ENCODE data around the gene RAB33B. TPM values are rescaled to one million over a fixed set of nuclear protein-coding genes. Genes with fewer than 3 reads are reported as not detected.

Gene RAB33B
- total and polyA plus RNA-seq, 2 of the 8 experiments (the other 6 are each of a cell fraction or from before 2014, with no cell fraction given) = 4.2 to 8.7 TPM

DNA sequence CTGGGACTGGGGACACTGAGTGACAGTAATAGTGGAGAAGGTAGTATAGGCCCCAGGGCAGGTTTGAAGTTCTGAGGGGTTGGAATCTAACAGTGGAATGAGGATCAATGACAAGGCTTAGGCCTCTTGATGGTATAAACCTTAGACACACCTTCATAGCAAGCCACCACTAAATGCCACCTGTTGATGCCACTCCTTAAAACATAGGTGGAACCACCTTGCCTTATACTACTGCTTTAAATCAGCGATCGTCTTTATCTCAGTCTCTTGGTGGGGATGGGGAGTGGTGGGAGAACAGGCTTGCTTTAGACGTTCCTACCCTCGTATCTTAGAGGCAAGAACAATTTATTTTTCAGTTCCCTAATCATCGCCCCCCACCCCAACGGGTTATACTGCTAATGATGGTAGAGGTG lies 1.2 kb downstream of the RAB33B start:
- no peak overlapping the region for H2AFZ ChIP-seq (ENCODE audit: low read length)
- H2BK20ac ChIP-seq (ENCODE audit: low read length) = no peak overlapping the region
- no peak overlapping the region for H3K4ac ChIP-seq (replicated peaks; ENCODE audit: insufficient read length, low read depth, low read length)
- no peak overlapping the region for H4K91ac ChIP-seq (replicated peaks; ENCODE audit: insufficient read length, low read length)
- no peak overlapping the region for H2BK12ac ChIP-seq (ENCODE audit: low read depth, low read length)
- peaks cover 8% of the 10 kb centered on the region for H3K23me2 ChIP-seq (ENCODE audit: low read depth, low read length)
- WGBS, 2 experiments (ENCODE audit: extremely low coverage in 1 of 2, insufficient coverage in 1 of 2, insufficient read length in 1 of 2, insufficient replicate concordance in 2 of 2, low coverage in 1 of 2, low lambda C conversion rate in 2 of 2, missing lambda C conversion rate in 1 of 2) = 69% methylated on average over 6 of the region's 6 CpGs; no CpG with 5 or more reads in 1 of the 2 experiments
- H3K4me3 ChIP-seq (ENCODE audit: extremely low read depth in 1 of 4, insufficient read depth in 2 of 4, low read depth in 3 of 4, low read length in 4 of 4) = peak overlapping the region; percentile 67 to 96 (median 84); a peak in 7 of 8 replicates
- H2BK120ac ChIP-seq (replicated peaks; ENCODE audit: low read depth, low read length) = no peak overlapping the region
- H3K14ac ChIP-seq (ENCODE audit: insufficient read length) = no peak overlapping the region
- peaks cover 0 to 1% of the 10 kb centered on the region in 2 experiments for H4K20me1 ChIP-seq (replicated peaks in 1 of 2; ENCODE audit: control insufficient read depth in 1 of 2, insufficient read depth in 2 of 2, low read length in 2 of 2)
- peaks cover 2% of the 10 kb centered on the region; the same call in 1 of the 2 replicates for H3K79me1 ChIP-seq (ENCODE audit: low read depth, low read length)
- peaks cover 2 to 17% (median 4%) of the 10 kb centered on the region in 4 experiments; a peak in 5 of 7 replicates for H3K4me1 ChIP-seq (replicated peaks in 1 of 4; ENCODE audit: control insufficient read depth in 3 of 4, insufficient read depth in 4 of 4, low read length in 3 of 4)
- H3K4me2 ChIP-seq (ENCODE audit: insufficient read depth in 1 of 2, low read depth in 2 of 2, low read length in 2 of 2) = peak overlapping the region; percentile 86 to 92
- H3K27ac ChIP-seq (ENCODE audit: low read depth, low read length) = no peak overlapping the region
- H3K36me3 ChIP-seq (ENCODE audit: control insufficient read depth in 2 of 4, insufficient read depth in 4 of 4, low read length in 3 of 4) = no peaks in the 10 kb centered on the region
- no peak for DNase-seq (ENCODE audit: low read depth in 1 of 2, low spot score in 2 of 2)
- peaks cover 3 to 64% of the 10 kb centered on the region in 2 experiments; a peak in 3 of 4 replicates for H3K79me2 ChIP-seq (ENCODE audit: control insufficient read depth in 1 of 2, insufficient read depth in 2 of 2, low read length in 2 of 2)
- ChIA-PET POLR2A (ENCODE audit: partially characterized antibody) (interaction anchor here (2.4 kb wide), 1 partner anchor 8 kb away, joined by 10 read pairs; no protein-coding TSS in a partner anchor), CTCF (ENCODE audit: partially characterized antibody) (interaction anchor here (1.1 to 1.2 kb wide), 2 partner anchors 67 to 424 kb away, joined by 3 to 4 read pairs; no protein-coding TSS in a partner anchor)
- TF ChIP-seq GTF2F1 (IDR thresholded peaks at IDR 0.05; ENCODE audit: borderline replicate concordance, low read depth, low read length) (no peak), SP1 (IDR thresholded peaks at IDR 0.05; ENCODE audit: low read depth, low read length) (no peak), SAP30 (IDR thresholded peaks at IDR 0.05; ENCODE audit: insufficient read depth, insufficient replicate concordance, low read length) (no peak), EZH2 (IDR thresholded peaks at IDR 0.05; ENCODE audit: low read depth, low read length, severe bottlenecking) (no peak), POU5F1 (IDR thresholded peaks at IDR 0.05; ENCODE audit: low read depth, low read length) (no peak), MAFK (IDR thresholded peaks at IDR 0.05; ENCODE audit: low read depth, low read length) (no peak), BCL11A (IDR thresholded peaks at IDR 0.05; ENCODE audit: low read depth in 2 of 2, low read length in 2 of 2) (no peak), CEBPB (IDR thresholded peaks at IDR 0.05; ENCODE audit: low read depth, low read length) (no peak)
- TF ChIP-seq, protein P1, sequence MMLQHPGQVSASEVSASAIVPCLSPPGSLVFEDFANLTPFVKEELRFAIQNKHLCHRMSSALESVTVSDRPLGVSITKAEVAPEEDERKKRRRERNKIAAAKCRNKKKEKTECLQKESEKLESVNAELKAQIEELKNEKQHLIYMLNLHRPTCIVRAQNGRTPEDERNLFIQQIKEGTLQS (IDR thresholded peaks at IDR 0.05; ENCODE audit: insufficient read depth, low read depth, low read length) = no peak
- H4K8ac ChIP-seq (ENCODE audit: extremely low read depth, insufficient read depth, low read length) = no peak overlapping the region
- H3K23ac ChIP-seq (ENCODE audit: insufficient read length) = no peak overlapping the region
- H3K56ac ChIP-seq (replicated peaks; ENCODE audit: insufficient read length, low read depth, low read length) = no peak overlapping the region
- no peaks in the 10 kb centered on the region for H3K27me3 ChIP-seq (replicated peaks in 1 of 4; ENCODE audit: control insufficient read depth in 3 of 4, extremely low read depth in 1 of 4, insufficient read depth in 3 of 4, low read length in 3 of 4)
- no peak for FAIRE-seq
- H2BK5ac ChIP-seq (ENCODE audit: low read depth, low read length) = no peak overlapping the region
- no peak overlapping the region for H2BK15ac ChIP-seq (ENCODE audit: low read length)
- H3K9me3 ChIP-seq (ENCODE audit: insufficient read depth in 2 of 2, low read depth in 1 of 2, low read length in 1 of 2) = no peaks in the 10 kb centered on the region
- no peak overlapping the region for H2AK5ac ChIP-seq (ENCODE audit: low read depth, low read length)
- 0 out of 7 replicates have a peak overlapping the region, but pooled peaks of 1 of the 4 experiments have one; percentile 6 for H3K9ac ChIP-seq (replicated peaks in 1 of 4; ENCODE audit: extremely low read depth in 1 of 4, low read depth in 3 of 4, low read length in 3 of 4)
- H3K18ac ChIP-seq (ENCODE audit: extremely low read depth, low read length) = no peak overlapping the region
- no peak overlapping the region for H4K5ac ChIP-seq (ENCODE audit: insufficient read length, low read depth, low read length)
